ENCODE measurements around the gene COL4A2. TPM values are rescaled to one million over a fixed set of nuclear protein-coding genes. Genes with fewer than 3 reads are reported as not detected.

The COL4A2 gene
- total RNA-seq, 1 experiment from 2014 or later, result 66.0 TPM

- Mint-ChIP-seq H3K4me1 (ENCODE audit: insufficient read depth, unreplicated experiment) (no peaks in the 10 kb centered on the region), H3K27me3 (ENCODE audit: insufficient read depth, unreplicated experiment) (no peaks in the 10 kb centered on the region), H3K4me3 (ENCODE audit: unreplicated experiment) (no peak overlapping the region), H3K27ac (ENCODE audit: low read depth, unreplicated experiment) (no peak overlapping the region), H3K9me3 (ENCODE audit: unreplicated experiment) (no peaks in the 10 kb centered on the region), H3K36me3 (ENCODE audit: insufficient read depth, unreplicated experiment) (peaks cover 5% of the 10 kb centered on the region)
- ChIA-PET CTCF (interaction anchor here (1.4 kb wide), 1 partner anchor 23 kb away, joined by 3 read pairs; no protein-coding TSS in a partner anchor), POLR2A (no interaction called here)
- TF ChIP-seq CTCF (IDR thresholded peaks at IDR 0.05; ENCODE audit: unreplicated experiment), result no peak
- intact Hi-C loops (cut with micrococcal nuclease), result no loop called here
- no TSS peak for BruUV-seq (replicated peaks)
- DNase-seq (ENCODE audit: unreplicated experiment), result no peak
These were observed 9.1 kb upstream of the COL4A2 start for GRCh38 chr13:110297766-110298504.

GRCh38 chr13:110298505-110299282, 8.4 kb upstream of the COL4A2 start:
- Mint-ChIP-seq H3K36me3 (ENCODE audit: insufficient read depth, unreplicated experiment) (peaks cover 5% of the 10 kb centered on the region), H3K27ac (ENCODE audit: low read depth, unreplicated experiment) (no peak overlapping the region), H3K27me3 (ENCODE audit: insufficient read depth, unreplicated experiment) (no peaks in the 10 kb centered on the region), H3K4me1 (ENCODE audit: insufficient read depth, unreplicated experiment) (no peaks in the 10 kb centered on the region), H3K4me3 (ENCODE audit: unreplicated experiment) (no peak overlapping the region), H3K9me3 (ENCODE audit: unreplicated experiment) (no peaks in the 10 kb centered on the region)
- ChIA-PET POLR2A (interaction anchor here (1.3 kb wide), 1 partner anchor 56 kb away, joined by 3 read pairs; no protein-coding TSS in a partner anchor), CTCF (interaction anchor here (0.6 to 1.4 kb wide), 2 partner anchors 23 to 1948 kb away, joined by 3 to 5 read pairs; no protein-coding TSS in a partner anchor)
- DNase-seq (ENCODE audit: unreplicated experiment), result no peak
- no TSS peak for BruUV-seq (replicated peaks)
- no peak for TF ChIP-seq CTCF (IDR thresholded peaks at IDR 0.05; ENCODE audit: unreplicated experiment)
- intact Hi-C loops (cut with micrococcal nuclease), result no loop called here

- H3K9me3 Mint-ChIP-seq (ENCODE audit: unreplicated experiment), result no peaks in the 10 kb centered on the region
- H3K4me3 Mint-ChIP-seq (ENCODE audit: unreplicated experiment), result no peak overlapping the region
- H3K36me3 Mint-ChIP-seq (ENCODE audit: insufficient read depth, unreplicated experiment), result peaks cover 5% of the 10 kb centered on the region
- peaks cover 4% of the 10 kb centered on the region for H3K4me1 Mint-ChIP-seq (ENCODE audit: insufficient read depth, unreplicated experiment)
- POLR2A ChIA-PET, result interaction anchor here (0.6 to 1.3 kb wide), 3 partner anchors 27 to 530 kb away, joined by 3 read pairs; no protein-coding TSS in a partner anchor
- DNase-seq (ENCODE audit: unreplicated experiment), result no peak
- CTCF ChIA-PET, result interaction anchor here (0.6 to 1.4 kb wide), 2 partner anchors 24 to 1949 kb away, joined by 3 to 5 read pairs; no protein-coding TSS in a partner anchor
- no peaks in the 10 kb centered on the region for H3K27me3 Mint-ChIP-seq (ENCODE audit: insufficient read depth, unreplicated experiment)
- BruUV-seq (replicated peaks), result no TSS peak
- intact Hi-C loops (cut with micrococcal nuclease), result no loop called here
- no peak overlapping the region for H3K27ac Mint-ChIP-seq (ENCODE audit: low read depth, unreplicated experiment)
- TF ChIP-seq CTCF (IDR thresholded peaks at IDR 0.05; ENCODE audit: unreplicated experiment), result no peak
These were observed 7.7 kb upstream of the COL4A2 start for GRCh38 chr13:110299283-110299840.
